HCT116 (cell line): ENCODE data around the gene APP. TPM values are rescaled to one million over a fixed set of nuclear protein-coding genes. Genes with fewer than 3 reads are reported as not detected.

ENCODE experiments used
- ATAC-seq: fragments of 200-7000 bp; cut with Tn5 transposase; 2 replicates; pipeline ENCODE4 v1.9.1; 2020; ENCODE audit warnings: mild to moderate bottlenecking, moderate library complexity
- BruUV-seq: library from RNA; stranded (reverse); fragments of 400-500 nt; replicated peaks from 2 replicates; lab custom pipeline; 2021; lab: Mats Ljungman, UMichigan
- CTCF ChIA-PET: fragments of 300-600 bp; sonication (Branson Sonifier 250); formaldehyde crosslinking; loops from one replicate; lab custom pipeline; 2021; ENCODE audit warnings: antibody characterized with exemption; lab: Charles Lee
- POLR2A ChIA-PET: fragments of 300-600, 350-600 bp; sonication (Branson Sonifier 250); formaldehyde crosslinking; loops from one replicate; lab custom pipeline; 2021; ENCODE audit warnings: antibody characterized with exemption; lab: Charles Lee
- RAD21 ChIA-PET, 2 experiments: fragments of 300-600 bp; sonication (Branson Sonifier 250); formaldehyde crosslinking; loops; one replicate each; lab custom pipeline; 2023; ENCODE audit warnings: low total read pairs in 2 of 2; ENCODE audit not compliant: uncharacterized antibody in 2 of 2, unreplicated experiment in 2 of 2, low non-redundant PET in 1 of 2; lab: Charles Lee
- DNase-seq: peaks from one replicate; pipeline ENCODE4 v3.0.0-alpha.2; 2010; ENCODE audit warnings: low read depth, low spot score
- H2AFZ ChIP-seq: fragments of 200-600 bp; shearing (Covaris generic), sonication (generic); 2 replicates; pipeline ENCODE4 v1.6.1; 2017; ENCODE audit warnings: low read depth, mixed run types, mixed read lengths, antibody characterized with exemption, low read length; ENCODE audit not compliant: poor library complexity, severe bottlenecking
- H3K27ac ChIP-seq: 2 replicates; pipeline ENCODE4 v1.5.1; 2012; ENCODE audit warnings: low read depth, low read length
- H3K27me3 ChIP-seq: fragments of 200-600 bp; sonication (generic); 2 replicates; pipeline ENCODE4 v1.6.1; 2016; ENCODE audit warnings: mixed run types, low read length, mixed read lengths; ENCODE audit not compliant: insufficient read depth
- H3K36me3 ChIP-seq, 2 experiments: fragments of 200-500 bp in 1 of 2; fragments of 200-600 bp in 1 of 2; sonication (Bioruptor generic) in 1 of 2; sonication (generic) in 1 of 2; 2 replicates each; pipeline versions ENCODE4 v1.5.1 to v1.6.1; 2014 to 2016; ENCODE audit warnings: low read length in 2 of 2, inconsistent platforms in 1 of 2, mixed read lengths in 1 of 2, mixed run types in 1 of 2; ENCODE audit not compliant: insufficient read depth in 2 of 2, control insufficient read depth in 1 of 2
- H3K4me1 ChIP-seq, 2 experiments: fragments of 200-600 bp in 1 of 2; sonication (generic) in 1 of 2; 2 replicates each; pipeline versions ENCODE4 v1.5.1 to v1.6.1; 2012 to 2017; ENCODE audit warnings: low read length in 2 of 2, inconsistent platforms in 1 of 2, mild to moderate bottlenecking in 1 of 2, mixed read lengths in 1 of 2, mixed run types in 1 of 2, moderate library complexity in 1 of 2; ENCODE audit not compliant: insufficient read depth in 2 of 2, control insufficient read depth in 1 of 2
- H3K4me2 ChIP-seq: fragments of 200-600 bp; sonication (generic); 2 replicates; pipeline ENCODE4 v1.6.1; 2017; ENCODE audit warnings: mixed run types, low read length, mixed read lengths
- H3K4me3 ChIP-seq, 2 experiments: fragments of 200-600 bp in 1 of 2; sonication (generic) in 1 of 2; replicated peaks in 1 of 2; 2 replicates each; pipeline ENCODE4 v1.5.1; 2011 to 2016; ENCODE audit warnings: low read length in 2 of 2, control low read depth in 1 of 2, low read depth in 1 of 2, mild to moderate bottlenecking in 1 of 2, mixed read lengths in 1 of 2, mixed run types in 1 of 2
- H3K79me2 ChIP-seq: fragments of 200-600 bp; sonication (generic); 2 replicates; pipeline ENCODE4 v1.6.1; 2017; ENCODE audit warnings: mild to moderate bottlenecking, mixed run types, low read length, moderate library complexity, mixed read lengths; ENCODE audit not compliant: insufficient read depth
- H3K9ac ChIP-seq: fragments of 200-600 bp; sonication (generic); 2 replicates; pipeline ENCODE4 v1.6.1; 2016; ENCODE audit warnings: low read length, mixed read lengths
- H3K9me2 ChIP-seq: fragments of 200-600 bp; sonication (generic), shearing (Covaris generic); 2 replicates; pipeline ENCODE4 v1.6.1; 2017; ENCODE audit warnings: mixed run types, mild to moderate bottlenecking, moderate library complexity; ENCODE audit not compliant: insufficient read depth
- H3K9me3 ChIP-seq, 2 experiments: fragments of 200-500 bp in 1 of 2; fragments of 200-600 bp in 1 of 2; sonication (Bioruptor generic) in 1 of 2; sonication (generic) in 1 of 2; 2 replicates each; pipeline ENCODE4 v1.6.1; 2014 to 2017; ENCODE audit warnings: low read length in 2 of 2, mixed read lengths in 2 of 2, inconsistent platforms in 1 of 2, low read depth in 1 of 2, mild to moderate bottlenecking in 1 of 2, mixed run types in 1 of 2, moderate library complexity in 1 of 2; ENCODE audit not compliant: control insufficient read depth in 1 of 2, insufficient read depth in 1 of 2
- H4K20me1 ChIP-seq: fragments of 200-600 bp; sonication (generic), shearing (Covaris generic); 2 replicates; pipeline ENCODE4 v1.6.1; 2017; ENCODE audit warnings: mixed run types, mild to moderate bottlenecking, moderate library complexity; ENCODE audit not compliant: insufficient read depth
- ATF3 ChIP-seq: IDR thresholded peaks from 2 replicates; pipeline ENCODE4 v1.6.1; 2012
- CEBPB ChIP-seq: IDR thresholded peaks from 2 replicates; pipeline ENCODE4 v1.6.1; 2012; ENCODE audit warnings: low read depth
- CTCF ChIP-seq, 3 experiments: fragments of 200-600 bp in 1 of 3; sonication (generic) in 1 of 3; IDR thresholded peaks in 2 of 3; conservative IDR thresholded peaks in 1 of 3; 2 replicates each; pipeline ENCODE4 v1.5.1; 2012 to 2017; ENCODE audit warnings: low read depth in 2 of 3, low read length in 2 of 3, antibody characterized with exemption in 1 of 3, borderline replicate concordance in 1 of 3, control low read depth in 1 of 3, mild to moderate bottlenecking in 1 of 3, mixed read lengths in 1 of 3, mixed run types in 1 of 3, moderate library complexity in 1 of 3; ENCODE audit not compliant: insufficient read depth in 1 of 3
- EGR1 ChIP-seq: IDR thresholded peaks from 2 replicates; pipeline ENCODE4 v1.6.1; 2012; ENCODE audit warnings: low read depth
- EZH2 ChIP-seq: fragments of 200-600 bp; sonication (generic); IDR thresholded peaks from 2 replicates; pipeline ENCODE4 v1.6.1; 2017; ENCODE audit warnings: antibody characterized with exemption, mixed run types
- FOSL1 ChIP-seq: IDR thresholded peaks from 2 replicates; pipeline ENCODE4 v1.6.1; 2012; ENCODE audit warnings: low read depth
- RAD21 ChIP-seq: IDR thresholded peaks from 2 replicates; pipeline ENCODE4 v1.6.1; 2012; ENCODE audit warnings: low read depth, mild to moderate bottlenecking
- REST ChIP-seq: IDR thresholded peaks from 2 replicates; pipeline ENCODE4 v1.6.1; 2012; ENCODE audit warnings: low read depth
- SIN3A ChIP-seq: IDR thresholded peaks from 2 replicates; pipeline ENCODE4 v1.6.1; 2012; ENCODE audit warnings: low read depth
- SP1 ChIP-seq: IDR thresholded peaks from 2 replicates; pipeline ENCODE4 v1.6.1; 2012; ENCODE audit warnings: low read depth
- YY1 ChIP-seq: IDR thresholded peaks from 2 replicates; pipeline ENCODE4 v1.6.1; 2011; ENCODE audit warnings: low read length, low read depth, moderate library complexity, mild to moderate bottlenecking; ENCODE audit not compliant: insufficient replicate concordance; ENCODE audit errors: extremely low read depth
- ZFX ChIP-seq: fragments of 450-650 bp; IDR thresholded peaks from 2 replicates; pipeline ENCODE4 v1.6.1; 2017
- ZNF274 ChIP-seq: fragments of 200-500 bp; sonication (Bioruptor generic); IDR thresholded peaks from 2 replicates; pipeline ENCODE4 v1.6.1; 2014; ENCODE audit warnings: mild to moderate bottlenecking, low read depth, low read length, inconsistent platforms
- intact Hi-C: fragments of 100-400 bp; cut with micrococcal nuclease; formaldehyde crosslinking; loops from 2 replicates; pipeline ENCODE4 v1.10.0; 2022
- total RNA-seq: library from RNA; stranded (reverse); gene quantifications from one replicate; pipeline ENCODE4 v1.2.1, GENCODE V29; 2021; ENCODE audit not compliant: unreplicated experiment
- TF ChIP-seq, protein P1 (sequence below): IDR thresholded peaks from 2 replicates; pipeline ENCODE4 v1.6.1; 2011; ENCODE audit warnings: mild to moderate bottlenecking, low read length, moderate library complexity; ENCODE audit not compliant: insufficient replicate concordance; ENCODE audit errors: extremely low read depth
- TF ChIP-seq, protein P2 (sequence below): IDR thresholded peaks from 2 replicates; pipeline ENCODE4 v1.6.1; 2012

The APP gene
- total RNA-seq, 1 experiment from 2014 or later, result 267 TPM

DNA sequence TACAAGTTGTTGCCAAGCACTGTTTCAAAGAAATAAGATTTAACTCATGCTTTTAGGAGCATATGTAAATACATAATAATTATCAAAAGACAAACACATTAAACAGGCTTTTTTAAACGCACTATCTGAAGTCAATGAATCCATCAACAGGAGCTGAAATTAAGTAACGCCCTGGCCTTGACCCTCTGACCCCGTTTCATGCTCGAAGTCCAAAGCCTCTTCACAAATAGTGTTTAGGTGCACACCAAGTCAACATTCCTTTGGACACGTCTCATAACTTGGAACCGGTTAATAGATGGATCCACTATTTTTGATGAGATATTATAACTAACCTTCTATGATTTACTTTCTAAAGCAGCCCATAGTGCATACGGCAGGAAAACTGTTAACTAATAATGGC, 226.5 kb downstream of the APP start (continued):
- TF ChIP-seq CTCF (IDR thresholded peaks at IDR 0.05 in 2 of 3, conservative IDR thresholded peaks at IDR 0.05 in 1 of 3; ENCODE audit: borderline replicate concordance in 1 of 3, insufficient read depth in 1 of 3, low read depth in 2 of 3, low read length in 2 of 3) (no peak), ATF3 (no peak), SIN3A (no peak), EGR1 (no peak), YY1 (no peak)

DNA sequence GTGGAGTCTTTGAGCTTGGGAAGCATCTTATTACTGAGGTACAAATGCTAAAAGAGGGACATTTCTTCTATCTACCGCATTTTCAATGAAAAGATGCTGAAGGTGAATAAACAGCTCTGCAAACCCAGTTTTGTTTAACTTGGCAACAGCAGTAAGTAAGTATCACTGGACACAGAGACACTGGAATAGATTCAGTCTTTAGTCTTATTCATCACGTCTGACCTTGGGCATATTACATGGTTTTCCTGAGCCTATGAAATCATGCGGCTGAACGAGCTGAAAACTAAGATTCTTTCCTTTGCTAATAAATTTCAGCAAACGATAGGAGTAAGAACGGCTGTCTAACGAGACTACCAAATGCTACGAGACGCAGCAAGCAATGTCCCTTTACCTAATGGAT, 228.4 kb downstream of the APP start:
- ChIA-PET POLR2A (no interaction called here), RAD21 (no interaction called here), CTCF (no interaction called here)
- H3K4me2 ChIP-seq, result no peak overlapping the region
- no peaks in the 10 kb centered on the region for H3K36me3 ChIP-seq
- H3K79me2 ChIP-seq, result peaks cover 5% of the 10 kb centered on the region; the same call in 1 of the 2 replicates
- no peaks in the 10 kb centered on the region for H3K9me2 ChIP-seq
- H3K27ac ChIP-seq, result no peak overlapping the region
- no peaks in the 10 kb centered on the region for H3K9me3 ChIP-seq
- no peaks in the 10 kb centered on the region for H4K20me1 ChIP-seq
- H2AFZ ChIP-seq, result no peak overlapping the region
- H3K4me3 ChIP-seq, result no peak overlapping the region
- no TSS peak for BruUV-seq
- ATAC-seq (no peak), DNase-seq (no peak)
- H3K9ac ChIP-seq, result no peak overlapping the region
- H3K27me3 ChIP-seq, result no peaks in the 10 kb centered on the region
- intact Hi-C loops, result no loop called here
- H3K4me1 ChIP-seq, result no peaks in the 10 kb centered on the region
- no peak for TF ChIP-seq CEBPB
- no peak for TF ChIP-seq ZFX
- no peak for TF ChIP-seq REST
- TF ChIP-seq, protein P1, sequence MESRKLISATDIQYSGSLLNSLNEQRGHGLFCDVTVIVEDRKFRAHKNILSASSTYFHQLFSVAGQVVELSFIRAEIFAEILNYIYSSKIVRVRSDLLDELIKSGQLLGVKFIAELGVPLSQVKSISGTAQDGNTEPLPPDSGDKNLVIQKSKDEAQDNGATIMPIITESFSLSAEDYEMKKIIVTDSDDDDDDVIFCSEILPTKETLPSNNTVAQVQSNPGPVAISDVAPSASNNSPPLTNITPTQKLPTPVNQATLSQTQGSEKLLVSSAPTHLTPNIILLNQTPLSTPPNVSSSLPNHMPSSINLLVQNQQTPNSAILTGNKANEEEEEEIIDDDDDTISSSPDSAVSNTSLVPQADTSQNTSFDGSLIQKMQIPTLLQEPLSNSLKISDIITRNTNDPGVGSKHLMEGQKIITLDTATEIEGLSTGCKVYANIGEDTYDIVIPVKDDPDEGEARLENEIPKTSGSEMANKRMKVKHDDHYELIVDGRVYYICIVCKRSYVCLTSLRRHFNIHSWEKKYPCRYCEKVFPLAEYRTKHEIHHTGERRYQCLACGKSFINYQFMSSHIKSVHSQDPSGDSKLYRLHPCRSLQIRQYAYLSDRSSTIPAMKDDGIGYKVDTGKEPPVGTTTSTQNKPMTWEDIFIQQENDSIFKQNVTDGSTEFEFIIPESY, result no peak
- TF ChIP-seq ZNF274, result no peak
- no peak for TF ChIP-seq RAD21
- TF ChIP-seq EGR1, result no peak
- no peak for TF ChIP-seq EZH2
- TF ChIP-seq SP1, result no peak
- TF ChIP-seq, protein P2, sequence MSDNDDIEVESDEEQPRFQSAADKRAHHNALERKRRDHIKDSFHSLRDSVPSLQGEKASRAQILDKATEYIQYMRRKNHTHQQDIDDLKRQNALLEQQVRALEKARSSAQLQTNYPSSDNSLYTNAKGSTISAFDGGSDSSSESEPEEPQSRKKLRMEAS, result no peak
- TF ChIP-seq SIN3A, result no peak
- no peak for TF ChIP-seq FOSL1
- TF ChIP-seq CTCF (IDR thresholded peaks at IDR 0.05 in 2 of 3, conservative IDR thresholded peaks at IDR 0.05 in 1 of 3; ENCODE audit: borderline replicate concordance in 1 of 3, insufficient read depth in 1 of 3, low read depth in 2 of 3, low read length in 2 of 3), result no peak
